GM12872 (cell line): ENCODE measurements around the gene LRMDA.

Experiments used
- CTCF ChIP-seq: IDR thresholded peaks from 3 replicates; pipeline ENCODE4 v1.5.1; 2011; ENCODE audit warnings: low read depth, mild to moderate bottlenecking, low read length, moderate library complexity; ENCODE audit not compliant: insufficient read depth

The LRMDA gene

GRCh38 chr10:75422913-75423312 is 8.5 kb upstream of the LRMDA start:
- TF ChIP-seq CTCF, result no peak

GRCh38 chr10:75424571-75424970 is 6.9 kb upstream of the LRMDA start:
- no peak for TF ChIP-seq CTCF

- TF ChIP-seq CTCF, result no peak
These were observed 5.9 kb upstream of the LRMDA start for GRCh38 chr10:75425291-75426079.

- TF ChIP-seq CTCF, result no peak
These were observed 4.5 kb upstream of the LRMDA start for GRCh38 chr10:75426880-75427279.

- no peak for TF ChIP-seq CTCF
These were observed 3.5 kb upstream of the LRMDA start for GRCh38 chr10:75427951-75428350.

GRCh38 chr10:75428434-75429158 is 2.8 kb upstream of the LRMDA start:
- TF ChIP-seq CTCF, result no peak

GRCh38 chr10:75429159-75429827 is 2.1 kb upstream of the LRMDA start:
- no peak for TF ChIP-seq CTCF
